Ovary (tissue), 9 donors: ENCODE measurements around the gene CACNA1C. TPM values are rescaled to one million over a fixed set of nuclear protein-coding genes. Genes with fewer than 3 reads are reported as not detected.
A peak's percentile ranks its signal among the peaks of the same experiment; 100 is the strongest.

Experiments
- DNase-seq, 5 donors: peaks; one replicate each; pipeline ENCODE4 v3.0.0-alpha.2; 2019 to 2020
- H3K27ac ChIP-seq, 2 donors: fragments of 200-600 bp; one replicate each; pipeline versions ENCODE4 v1.5.1 to v1.8.0; 2019 to 2022
- H3K27me3 ChIP-seq: fragments of 200-600 bp; one replicate; pipeline ENCODE4 v1.8.0; 2022
- H3K36me3 ChIP-seq: fragments of 200-600 bp; sonication (generic); one replicate; pipeline ENCODE4 v1.5.1; 2019
- H3K4me1 ChIP-seq: one replicate; pipeline ENCODE4 v1.8.1; 2013; ENCODE audit warnings: mild to moderate bottlenecking, moderate library complexity; ENCODE audit not compliant: insufficient read depth
- H3K4me3 ChIP-seq: fragments of 200-600 bp; sonication (generic); one replicate; pipeline ENCODE4 v1.5.1; 2017
- H3K9me3 ChIP-seq, 2 donors: fragments of 200-600 bp in 1 of 2; sonication (generic) in 1 of 2; one replicate each; pipeline versions ENCODE4 v1.5.1 to v1.8.1; 2013 to 2019; ENCODE audit warnings: mild to moderate bottlenecking in 1 of 2, moderate library complexity in 1 of 2
- CTCF ChIP-seq, 3 donors: fragments of 450-650 bp in 2 of 3; fragments of 200-600 bp in 1 of 3; IDR thresholded peaks; one replicate each; pipeline versions ENCODE4 v1.5.1 to v1.8.0; 2016 to 2022; ENCODE audit warnings: antibody characterized with exemption in 3 of 3, mild to moderate bottlenecking in 1 of 3
- EP300 ChIP-seq: sonication (generic); formaldehyde crosslinking; IDR thresholded peaks from one replicate; pipeline ENCODE4 v1.6.1; 2017; ENCODE audit warnings: antibody characterized with exemption
- POLR2A ChIP-seq: fragments of 450-650 bp; IDR thresholded peaks from one replicate; pipeline ENCODE4 v1.6.1; 2017; ENCODE audit warnings: antibody characterized with exemption, mild to moderate bottlenecking, moderate library complexity
- WGBS, 3 donors: extraction: QIAGEN DNeasy Blood & Tissue Kit in 1 of 3; methylation state at CpG; one replicate each; pipeline versions ENCODE4 v1.1.5 to v1.1.7; 2013 to 2017; 5-methylcytosine and 5-hydroxymethylcytosine counted together
- intact Hi-C, 4 donors: fragments of 100-400 bp; cut with DNase I; formaldehyde crosslinking; loops; one replicate each; pipeline versions ENCODE4 v1.11.0 to v1.15.1; 2022 to 2023
- polyA plus RNA-seq, 2 donors: library from polyadenylated mRNA; stranded (reverse); fragments of 200-250 nt in 1 of 2; fragments of 350-450 nt in 1 of 2; fragmentation: Illumina TruSeq in 1 of 2; extraction: RNeasy Lipid Tissue Mini Kit (QIAGEN cat#74804) in 1 of 2; gene quantifications; one replicate each; pipeline ENCODE4 v1.2.3, GENCODE V29; 2013 to 2014
- total RNA-seq, 7 donors: library from RNA; depleted of rRNA in 2 of 7; stranded (reverse); fragments of >200 nt in 2 of 7; fragmentation: NEBNext Ultra II Directional in 3 of 7; extraction: Animal tissue kit (Norgen Biotek cat#: 25700) in 3 of 7; gene quantifications; one replicate each; pipeline versions ENCODE4 v1.1.0 to v1.2.4, GENCODE V29; 2016 to 2023
- donor health status: DM: no; HTN: no; CAD: no; lungs with moderate emphysema.
- donor health status: DM: no; HTN: no; CAD: no.
- donor health status: Bipolar disorder and iron deficiency.
- donor health status: DM: yes; HTN: yes; CAD: no.
- donor health status: DM: no; HTN: no; CAD: no.
- donor health status: DM: yes; HTN: yes; CAD: no.

CACNA1C gene
- total and polyA plus RNA-seq, 9 donors, result 2.2 to 8.3 (median 3.7) TPM

- 89 to 94% (median 92%) methylated on average over 7 of the region's 7 CpGs for WGBS, 3 donors
- H3K4me3 ChIP-seq, result no peak overlapping the region
- no peaks in the 10 kb centered on the region for H3K9me3 ChIP-seq
- intact Hi-C loops, result loop anchor here in 1 of 4 donors (10.0 kb wide), 1 partner anchor 243 kb away; no protein-coding TSS in a partner anchor
- no peak for DNase-seq
- no peaks in the 10 kb centered on the region for H3K36me3 ChIP-seq
- no peaks in the 10 kb centered on the region for H3K4me1 ChIP-seq
- TF ChIP-seq CTCF (IDR thresholded peaks at IDR 0.05) (no peak), POLR2A (no peak), EP300 (no peak)
- H3K27me3 ChIP-seq, result no peaks in the 10 kb centered on the region
- H3K27ac ChIP-seq, result no peak overlapping the region
These were observed 5.0 kb upstream of the CACNA1C start for GRCh38 chr12:2047752-2048151.

GRCh38 chr12:2049604-2050540 lies 2.9 kb upstream of the CACNA1C start:
- no peak for DNase-seq
- TF ChIP-seq CTCF (IDR thresholded peaks at IDR 0.05) (no peak), POLR2A (no peak), EP300 (no peak)
- WGBS, 3 donors, result 55 to 68% (median 61%) methylated on average over 8 of the region's 8 CpGs
- Histone ChIP-seq H3K9me3 (no peaks in the 10 kb centered on the region), H3K27ac (no peak overlapping the region), H3K4me1 (peaks cover 4% of the 10 kb centered on the region), H3K36me3 (no peaks in the 10 kb centered on the region), H3K27me3 (no peaks in the 10 kb centered on the region), H3K4me3 (no peak overlapping the region)
- intact Hi-C loops, result loop anchor here (5.0 to 10.0 kb wide), 8 partner anchors 115 to 535 kb away; no protein-coding TSS in a partner anchor

GRCh38 chr12:2051700-2052621 lies 826 bp upstream of the CACNA1C start:
- Histone ChIP-seq H3K27ac (no peak overlapping the region), H3K36me3 (no peaks in the 10 kb centered on the region), H3K4me3 (peak overlapping the region; percentile 80), H3K9me3 (no peaks in the 10 kb centered on the region), H3K4me1 (peaks cover 4% of the 10 kb centered on the region), H3K27me3 (no peaks in the 10 kb centered on the region)
- intact Hi-C loops, result loop anchor here (5.0 to 10.0 kb wide), 7 partner anchors 113 to 533 kb away; no protein-coding TSS in a partner anchor
- TF ChIP-seq EP300, result no peak
- no peak for TF ChIP-seq POLR2A
- TF ChIP-seq CTCF (IDR thresholded peaks at IDR 0.05), result no peak
- DNase-seq, result peak in 1 of 5 donors; percentile 37
- WGBS, 3 donors, result 5 to 12% (median 6%) methylated on average over 26 to 52 of the region's 52 CpGs

GRCh38 chr12:2053691-2054090 lies 904 bp downstream of the CACNA1C start:
- H3K36me3 ChIP-seq, result no peaks in the 10 kb centered on the region
- H3K9me3 ChIP-seq, result no peaks in the 10 kb centered on the region
- peak overlapping the region; percentile 80 for H3K4me3 ChIP-seq
- TF ChIP-seq CTCF (IDR thresholded peaks at IDR 0.05) (no peak), EP300 (no peak), POLR2A (no peak)
- 0% methylated on average over 34 to 60 of the region's 60 CpGs for WGBS, 3 donors
- H3K27me3 ChIP-seq, result no peaks in the 10 kb centered on the region
- DNase-seq, result peak in 4 of 5 donors; percentile 46 to 61 (median 55)
- H3K4me1 ChIP-seq, result peaks cover 4% of the 10 kb centered on the region
- H3K27ac ChIP-seq, result peak overlapping the region in 1 of 2 donors; percentile 17
- intact Hi-C loops, result loop anchor here (5.0 to 10.0 kb wide), 7 partner anchors 111 to 531 kb away; no protein-coding TSS in a partner anchor
